Naive thymus-derived CD4-positive, alpha-beta T cell (primary cell): ENCODE measurements around the gene ITPRIPL1. TPM values are rescaled to one million over a fixed set of nuclear protein-coding genes. Genes with fewer than 3 reads are reported as not detected.

ENCODE experiments used
- ATAC-seq: fragments of 150-1000 bp; cut with Tn5 transposase; 2 replicates; pipeline ENCODE4 v1.10.0; 2021; ENCODE audit warnings: mild to moderate bottlenecking, moderate library complexity
- CTCF ChIA-PET: fragments of 350-600 bp; sonication (Branson Sonifier 250); formaldehyde crosslinking; loops from one replicate; lab custom pipeline; 2021; ENCODE audit warnings: antibody characterized with exemption; lab: Charles Lee
- POLR2A ChIA-PET: fragments of 350-600 bp; sonication (Branson Sonifier 250); formaldehyde crosslinking; loops from one replicate; lab custom pipeline; 2021; ENCODE audit warnings: antibody characterized with exemption, inconsistent platforms; lab: Charles Lee
- DNase-seq, 9 donors: peaks; one replicate each; pipeline versions ENCODE4 v3.0.0 to v3.0.0-alpha.2; 2020 to 2022; ENCODE audit warnings: mixed read lengths in 1 of 9
- H3K27ac ChIP-seq: one replicate; pipeline ENCODE4 v1.7.0; 2013; ENCODE audit warnings: mild to moderate bottlenecking, low read depth, low read length, moderate library complexity
- H3K27me3 ChIP-seq, 2 donors: one replicate each; pipeline ENCODE4 v1.7.0; 2013; ENCODE audit warnings: low read length in 2 of 2, mild to moderate bottlenecking in 2 of 2, moderate library complexity in 2 of 2; ENCODE audit not compliant: control insufficient read depth in 2 of 2, insufficient read depth in 2 of 2
- H3K36me3 ChIP-seq, 3 experiments: 1 replicate in 2 of 3; 2 replicates in 1 of 3; pipeline ENCODE4 v1.7.0; 2013; ENCODE audit warnings: low read length in 3 of 3, mild to moderate bottlenecking in 3 of 3, moderate library complexity in 1 of 3; ENCODE audit not compliant: insufficient read depth in 3 of 3, control insufficient read depth in 2 of 3
- H3K4me1 ChIP-seq, 2 donors: one replicate each; pipeline ENCODE4 v1.7.0; 2013; ENCODE audit warnings: low read length in 2 of 2, mild to moderate bottlenecking in 2 of 2, moderate library complexity in 1 of 2; ENCODE audit not compliant: control insufficient read depth in 2 of 2, insufficient read depth in 2 of 2
- H3K4me3 ChIP-seq: 2 replicates; pipeline ENCODE4 v1.7.0; 2013; ENCODE audit warnings: mild to moderate bottlenecking, low read length
- H3K9me3 ChIP-seq, 3 experiments: 1 replicate in 2 of 3; 2 replicates in 1 of 3; pipeline ENCODE4 v1.7.0; 2013; ENCODE audit warnings: low read length in 3 of 3; ENCODE audit not compliant: control insufficient read depth in 2 of 3
- H3K27ac Mint-ChIP-seq, 9 donors: one replicate each; pipeline ENCODE4 v1.8.0; 2020 to 2022; ENCODE audit warnings: mixed read lengths in 9 of 9, mild to moderate bottlenecking in 8 of 9, moderate library complexity in 5 of 9, inconsistent platforms in 2 of 9
- H3K27me3 Mint-ChIP-seq, 5 donors: one replicate each; pipeline ENCODE4 v1.8.0; 2021 to 2022; ENCODE audit warnings: mixed read lengths in 5 of 5, mild to moderate bottlenecking in 1 of 5
- H3K36me3 Mint-ChIP-seq, 5 donors: one replicate each; pipeline ENCODE4 v1.8.0; 2020 to 2022; ENCODE audit warnings: mixed read lengths in 5 of 5, mild to moderate bottlenecking in 3 of 5, inconsistent platforms in 1 of 5
- H3K4me1 Mint-ChIP-seq, 7 donors: one replicate each; pipeline ENCODE4 v1.8.0; 2020 to 2022; ENCODE audit warnings: mixed read lengths in 7 of 7, mild to moderate bottlenecking in 3 of 7, inconsistent platforms in 1 of 7
- H3K4me3 Mint-ChIP-seq, 10 donors: one replicate each; pipeline ENCODE4 v1.8.0; 2020 to 2022; ENCODE audit warnings: mild to moderate bottlenecking in 10 of 10, mixed read lengths in 10 of 10, moderate library complexity in 6 of 10, inconsistent platforms in 2 of 10
- H3K9me3 Mint-ChIP-seq, 11 donors: one replicate each; pipeline ENCODE4 v1.8.0; 2020 to 2022; ENCODE audit warnings: mixed read lengths in 11 of 11, mild to moderate bottlenecking in 4 of 11, inconsistent platforms in 1 of 11, moderate library complexity in 1 of 11
- intact Hi-C, 2 donors: fragments of 100-400 bp; cut with micrococcal nuclease; formaldehyde crosslinking; loops; one replicate each; pipeline ENCODE4 v1.15.1; 2023
- polyA plus RNA-seq, 2 donors: library from polyadenylated mRNA; unstranded; fragments of 300-500 nt; fragmentation: Illumina TruSeq; gene quantifications; one replicate each; pipeline ENCODE4 v1.2.3, GENCODE V29; 2021
- total RNA-seq, 6 experiments: library from RNA in 5 of 6; stranded (reverse) in 5 of 6; gene quantifications; 1 replicate in 5 of 6; 2 replicates in 1 of 6; pipeline ENCODE4 v1.2.3 and lab custom pipeline; 2021 to 2026

The ITPRIPL1 gene
- total and polyA plus RNA-seq, 7 experiments from 2014 or later: 0.37 to 30.4 (median 0.94) TPM

DNA sequence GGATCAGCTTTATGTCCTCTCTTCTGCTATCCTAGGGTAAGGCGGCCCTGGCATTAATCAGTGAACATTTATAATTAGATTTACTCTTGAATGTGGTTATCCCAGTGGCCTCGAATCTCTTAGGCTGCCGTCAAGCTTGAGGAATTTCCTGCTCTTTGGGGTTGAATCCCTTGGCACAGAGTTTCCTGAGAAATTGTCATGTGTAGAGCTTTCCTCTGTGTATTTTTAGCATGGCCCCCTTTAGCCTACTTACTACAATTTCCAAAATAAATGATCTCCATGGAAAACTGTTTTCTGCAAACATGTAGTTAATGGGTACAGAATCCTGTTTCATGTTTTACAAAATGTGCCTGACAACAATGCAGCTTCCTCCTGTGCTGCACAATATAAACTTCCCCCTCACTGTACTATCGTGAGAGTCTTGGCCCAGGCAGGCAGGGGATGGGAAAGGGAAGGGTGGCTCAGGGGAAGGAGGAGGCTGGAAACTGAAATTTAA lies 28.5 kb downstream of the ITPRIPL1 start:
- Mint-ChIP-seq H3K27ac (no peak overlapping the region), H3K9me3 (no peaks in the 10 kb centered on the region), H3K4me3 (no peak overlapping the region), H3K27me3 (no peaks in the 10 kb centered on the region), H3K4me1 (peaks cover 0 to 2% (median 0%) of the 10 kb centered on the region in 7 donors), H3K36me3 (peaks cover 0 to 31% (median 0%) of the 10 kb centered on the region in 5 donors)
- no peak overlapping the region for H3K4me3 ChIP-seq
- no peak for DNase-seq
- no peak overlapping the region for H3K27ac ChIP-seq
- no peaks in the 10 kb centered on the region for H3K9me3 ChIP-seq
- no peak for ATAC-seq
- POLR2A ChIA-PET: no interaction called here
- intact Hi-C loops: no loop called here
- no peaks in the 10 kb centered on the region for H3K4me1 ChIP-seq
- CTCF ChIA-PET: no interaction called here
- H3K27me3 ChIP-seq: no peaks in the 10 kb centered on the region
- no peaks in the 10 kb centered on the region for H3K36me3 ChIP-seq

GRCh38 chr2:96354492-96354891 lies 29.4 kb downstream of the ITPRIPL1 start:
- Histone ChIP-seq H3K27me3 (no peaks in the 10 kb centered on the region), H3K4me1 (peaks cover 0 to 5% of the 10 kb centered on the region in 2 donors), H3K27ac (no peak overlapping the region), H3K4me3 (no peak overlapping the region), H3K9me3 (no peaks in the 10 kb centered on the region), H3K36me3 (no peaks in the 10 kb centered on the region)
- H3K27ac Mint-ChIP-seq: peak overlapping the region in 2 of 9 donors; percentile 49 to 54
- ChIA-PET POLR2A (no interaction called here), CTCF (no interaction called here)
- no peaks in the 10 kb centered on the region for H3K9me3 Mint-ChIP-seq
- intact Hi-C loops: no loop called here
- H3K4me3 Mint-ChIP-seq: no peak overlapping the region
- H3K4me1 Mint-ChIP-seq: peaks cover 0 to 6% (median 1%) of the 10 kb centered on the region in 7 donors
- ATAC-seq (no peak), DNase-seq (no peak)
- no peaks in the 10 kb centered on the region for H3K27me3 Mint-ChIP-seq
- H3K36me3 Mint-ChIP-seq: peaks cover 0 to 28% (median 0%) of the 10 kb centered on the region in 5 donors

DNA sequence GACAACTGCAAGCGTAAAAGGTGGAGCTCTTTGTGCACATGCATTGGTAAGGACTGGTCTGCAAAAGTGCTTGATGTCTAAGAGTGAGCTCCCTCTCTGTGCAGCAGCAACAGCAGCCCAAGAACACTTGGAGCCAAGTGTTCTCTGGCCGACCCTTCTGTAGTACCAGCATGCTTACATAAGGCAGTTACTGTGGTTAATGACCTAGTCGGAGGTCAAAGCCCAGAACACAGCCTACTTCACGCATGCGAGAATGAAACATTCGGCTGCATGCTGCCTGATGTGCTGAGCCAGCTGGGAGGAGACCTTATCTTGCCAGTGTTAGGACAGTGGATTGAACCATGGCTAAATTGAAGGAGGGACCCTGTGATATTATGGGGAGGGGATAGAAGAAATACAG lies 31.8 kb downstream of the ITPRIPL1 start:
- no peak overlapping the region for H3K27ac ChIP-seq
- CTCF ChIA-PET: no interaction called here

DNA sequence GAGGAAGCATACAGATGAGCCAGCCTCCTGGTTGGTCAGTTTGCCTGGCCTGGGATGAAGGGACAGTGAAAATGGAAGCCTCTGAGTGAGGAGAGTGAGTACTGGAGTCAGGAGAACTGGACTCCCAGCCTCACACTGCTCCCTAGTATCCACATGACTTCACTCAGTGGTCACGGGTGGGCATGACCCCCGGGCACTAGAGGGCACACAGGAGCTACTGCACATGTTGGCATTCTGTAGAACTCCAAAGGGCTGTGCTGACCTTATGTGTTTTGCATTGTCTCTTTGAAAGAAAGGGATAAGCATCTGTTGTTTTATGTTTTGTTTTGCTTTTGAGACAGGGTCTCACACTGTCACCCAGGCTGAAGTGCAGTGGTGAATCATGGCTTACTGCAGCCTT lies 34.2 kb downstream of the ITPRIPL1 start:
- no peaks in the 10 kb centered on the region for H3K27me3 Mint-ChIP-seq

More for the DNA sequence above, 31.8 kb downstream of the ITPRIPL1 start:
- Mint-ChIP-seq H3K4me3 (no peak overlapping the region), H3K36me3 (peaks cover 0 to 30% (median 0%) of the 10 kb centered on the region in 5 donors), H3K27ac (no peak overlapping the region), H3K9me3 (no peaks in the 10 kb centered on the region), H3K27me3 (no peaks in the 10 kb centered on the region), H3K4me1 (peaks cover 0 to 10% (median 1%) of the 10 kb centered on the region in 7 donors)
- Histone ChIP-seq H3K4me1 (peaks cover 0 to 12% of the 10 kb centered on the region in 2 donors), H3K9me3 (no peaks in the 10 kb centered on the region), H3K27me3 (no peaks in the 10 kb centered on the region), H3K36me3 (no peaks in the 10 kb centered on the region), H3K4me3 (no peak overlapping the region)
- intact Hi-C loops: loop anchor here (5.0 kb wide), 2 partner anchors 150 to 405 kb away; partner anchors contain the start of genes CNNM4 (in 1 of the 2) and NEURL3 (in 1 of the 2)
- no peak for ATAC-seq
- POLR2A ChIA-PET: interaction anchor here (0.8 kb wide), 1 partner anchor 51 kb away, joined by 4 read pairs; no protein-coding TSS in a partner anchor
- DNase-seq: no peak

GRCh38 chr2:96359866-96360265 lies 34.7 kb downstream of the ITPRIPL1 start:
- Mint-ChIP-seq H3K27ac (peak overlapping the region in 1 of 9 donors; percentile 64), H3K36me3 (peaks cover 0 to 20% (median 0%) of the 10 kb centered on the region in 5 donors), H3K4me3 (no peak overlapping the region), H3K4me1 (peaks cover 0 to 10% (median 0%) of the 10 kb centered on the region in 7 donors), H3K27me3 (no peaks in the 10 kb centered on the region), H3K9me3 (no peaks in the 10 kb centered on the region)
- ATAC-seq (peak; percentile 81), DNase-seq (no peak)
- POLR2A ChIA-PET: interaction anchor here (0.6 kb wide), 1 partner anchor 31 kb away, joined by 3 read pairs; no protein-coding TSS in a partner anchor
- peaks cover 0 to 12% of the 10 kb centered on the region in 2 donors for H3K4me1 ChIP-seq
- H3K4me3 ChIP-seq: no peak overlapping the region
- no peaks in the 10 kb centered on the region for H3K36me3 ChIP-seq
- no peak overlapping the region for H3K27ac ChIP-seq
- H3K27me3 ChIP-seq: no peaks in the 10 kb centered on the region
- CTCF ChIA-PET: interaction anchor here (0.6 to 2.1 kb wide), 5 partner anchors 11 to 195 kb away, joined by 3 to 7 read pairs (median 5); no protein-coding TSS in a partner anchor
- intact Hi-C loops: loop anchor here (1.0 to 5.0 kb wide), 7 partner anchors 47 to 441 kb away; partner anchors contain the start of genes CNNM4 (in 1 of the 2) and NEURL3 (in 1 of the 2)
- no peaks in the 10 kb centered on the region for H3K9me3 ChIP-seq

More for the DNA sequence above, 34.2 kb downstream of the ITPRIPL1 start:
- no peak overlapping the region for H3K4me3 Mint-ChIP-seq
- no peaks in the 10 kb centered on the region for H3K36me3 ChIP-seq
- no peaks in the 10 kb centered on the region for H3K9me3 Mint-ChIP-seq
- peaks cover 0 to 10% (median 1%) of the 10 kb centered on the region in 7 donors for H3K4me1 Mint-ChIP-seq
- ChIA-PET CTCF (interaction anchor here (0.6 to 2.1 kb wide), 5 partner anchors 10 to 195 kb away, joined by 3 to 7 read pairs (median 5); no protein-coding TSS in a partner anchor), POLR2A (interaction anchor here (0.6 kb wide), 1 partner anchor 32 kb away, joined by 3 read pairs; no protein-coding TSS in a partner anchor)
- peak in 8 of 9 donors; percentile 26 to 64 (median 46) for DNase-seq
- peaks cover 0 to 24% (median 0%) of the 10 kb centered on the region in 5 donors for H3K36me3 Mint-ChIP-seq
- no peaks in the 10 kb centered on the region for H3K9me3 ChIP-seq
- H3K27ac Mint-ChIP-seq: peak overlapping the region in 2 of 9 donors; percentile 33 to 64
- intact Hi-C loops: loop anchor here (1.0 to 5.0 kb wide), 7 partner anchors 48 to 442 kb away; partner anchors contain the start of genes CNNM4 (in 1 of the 2) and NEURL3 (in 1 of the 2)
- peaks cover 0 to 12% of the 10 kb centered on the region in 2 donors for H3K4me1 ChIP-seq
- H3K27ac ChIP-seq: no peak overlapping the region
- peak; percentile 83 for ATAC-seq
- H3K27me3 ChIP-seq: no peaks in the 10 kb centered on the region
- no peak overlapping the region for H3K4me3 ChIP-seq

DNA sequence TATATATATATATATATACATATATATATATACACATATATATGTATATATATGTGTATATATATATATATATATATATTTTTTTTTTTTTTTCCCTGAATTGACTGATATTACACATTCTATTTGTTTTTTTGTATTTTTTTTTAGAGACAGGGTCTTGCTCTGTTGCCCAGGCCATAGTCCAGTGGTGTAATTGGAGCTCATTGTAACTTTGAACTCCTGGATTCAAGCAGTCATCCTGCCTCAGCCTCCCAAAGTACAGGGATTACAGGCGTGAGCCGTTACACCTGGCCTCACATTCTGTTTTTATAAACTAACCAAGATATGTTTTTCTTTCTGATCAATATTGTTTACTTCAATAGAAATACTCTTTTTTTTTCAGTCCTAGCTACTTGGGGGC lies 36.6 kb downstream of the ITPRIPL1 start:
- ATAC-seq: no peak

More for the DNA sequence above, 36.6 kb downstream of the ITPRIPL1 start:
- no peak overlapping the region for H3K27ac ChIP-seq
- H3K4me3 Mint-ChIP-seq: no peak overlapping the region
- H3K4me1 ChIP-seq: peaks cover 0 to 12% of the 10 kb centered on the region in 2 donors
- peaks cover 0 to 4% (median 0%) of the 10 kb centered on the region in 3 experiments for H3K36me3 ChIP-seq
- H3K36me3 Mint-ChIP-seq: peaks cover 0 to 26% (median 0%) of the 10 kb centered on the region in 5 donors
- no peak overlapping the region for H3K4me3 ChIP-seq
- peaks cover 0 to 10% (median 0%) of the 10 kb centered on the region in 7 donors for H3K4me1 Mint-ChIP-seq
- H3K27ac Mint-ChIP-seq: peak overlapping the region in 1 of 9 donors; percentile 44
- H3K9me3 ChIP-seq: no peaks in the 10 kb centered on the region
- H3K27me3 Mint-ChIP-seq: no peaks in the 10 kb centered on the region
- H3K27me3 ChIP-seq: no peaks in the 10 kb centered on the region
- intact Hi-C loops: no loop called here
- POLR2A ChIA-PET: no interaction called here
- CTCF ChIA-PET: interaction anchor here (0.8 kb wide), 1 partner anchor 172 kb away, joined by 3 read pairs; no protein-coding TSS in a partner anchor
- no peak for DNase-seq
- H3K9me3 Mint-ChIP-seq: no peaks in the 10 kb centered on the region
